HL-60/S4 treated with retinoic acid at 250 ng/mL for 4 days and 3 days (cell line): ENCODE results near the gene GPSM3.
"Not testable (repeated sequence)": the region's sequence is repeated elsewhere in the genome, so short reads cannot be mapped to it uniquely, and the experiment has no call there.

ENCODE experiments used
- in situ Hi-C: fragments of 300-500 bp; cut with MboI; formaldehyde crosslinking; loops from 2 replicates; pipeline ENCODE4 v1.7.0; 2022; ENCODE audit warnings: low sequenced_read_pairs

The GPSM3 gene, protein sequence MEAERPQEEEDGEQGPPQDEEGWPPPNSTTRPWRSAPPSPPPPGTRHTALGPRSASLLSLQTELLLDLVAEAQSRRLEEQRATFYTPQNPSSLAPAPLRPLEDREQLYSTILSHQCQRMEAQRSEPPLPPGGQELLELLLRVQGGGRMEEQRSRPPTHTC

DNA sequence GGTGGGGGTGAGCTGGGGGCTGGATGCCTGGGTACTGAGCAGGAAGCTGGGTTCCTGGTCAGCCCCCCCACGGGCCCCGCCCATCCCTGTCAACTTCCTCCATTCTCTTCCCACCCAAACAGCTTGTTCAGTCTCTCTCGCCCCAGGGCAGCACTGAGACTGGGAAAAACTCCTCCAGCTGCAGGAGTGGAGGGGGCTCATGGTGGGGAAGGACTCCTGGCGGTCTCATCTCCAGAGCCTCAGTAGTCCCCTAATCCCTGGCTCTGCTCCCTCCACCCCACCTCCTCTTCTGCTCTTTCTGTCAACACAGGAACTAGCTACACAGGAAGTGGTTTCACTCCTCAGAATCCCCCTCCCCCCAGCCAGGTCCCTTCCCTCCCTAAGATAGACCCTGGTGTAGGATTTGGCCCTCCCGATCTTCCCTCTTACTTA, at the start of gene GPSM3:
TSS of gene GPSM3 (minus strand) at position 36 of the 432 bp plus-strand sequence. CDS start 130 bp downstream, outside the sequence.
- in situ Hi-C loops: no loop called here

DNA sequence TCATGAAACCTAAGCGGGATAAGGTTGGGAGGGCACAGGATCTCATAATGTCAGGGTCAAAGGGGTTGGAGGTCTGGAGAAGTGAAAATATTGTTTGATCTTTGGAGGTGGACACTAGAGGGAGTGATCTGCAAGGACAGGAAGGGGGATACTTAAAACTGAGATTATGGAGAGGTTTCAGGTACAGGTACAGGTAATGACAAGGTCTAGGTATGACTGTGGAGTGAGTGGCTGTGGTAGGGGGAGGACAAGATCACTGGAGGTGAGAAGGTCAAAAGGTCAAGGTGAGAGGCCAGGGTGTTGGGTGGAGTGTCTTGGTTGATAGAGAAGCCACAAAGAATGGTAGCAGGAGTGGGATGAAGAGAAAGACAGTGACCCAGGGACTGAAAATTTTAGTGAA, 48.2 kb upstream of the GPSM3 start:
- in situ Hi-C loops: no loop called here

DNA sequence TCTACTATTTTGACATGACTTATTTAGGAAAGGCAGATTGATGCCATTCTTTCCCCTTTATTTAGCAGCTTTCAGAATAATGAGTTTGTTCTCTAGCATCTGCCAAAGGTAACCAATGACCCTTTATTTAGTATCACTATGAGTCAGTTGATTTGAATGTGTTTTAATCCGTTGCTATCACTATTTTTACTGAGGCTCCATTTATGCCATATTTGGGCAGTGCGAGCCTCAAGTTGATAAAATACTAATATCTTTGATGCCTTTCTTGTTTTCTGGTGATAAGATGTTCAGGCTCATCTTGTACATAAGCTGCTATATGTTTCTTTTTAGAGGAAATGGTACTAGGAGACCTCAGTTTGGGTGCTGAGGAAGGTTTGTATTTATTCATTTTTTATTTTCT, 47.0 kb upstream of the GPSM3 start:
- in situ Hi-C loops: no loop called here

DNA sequence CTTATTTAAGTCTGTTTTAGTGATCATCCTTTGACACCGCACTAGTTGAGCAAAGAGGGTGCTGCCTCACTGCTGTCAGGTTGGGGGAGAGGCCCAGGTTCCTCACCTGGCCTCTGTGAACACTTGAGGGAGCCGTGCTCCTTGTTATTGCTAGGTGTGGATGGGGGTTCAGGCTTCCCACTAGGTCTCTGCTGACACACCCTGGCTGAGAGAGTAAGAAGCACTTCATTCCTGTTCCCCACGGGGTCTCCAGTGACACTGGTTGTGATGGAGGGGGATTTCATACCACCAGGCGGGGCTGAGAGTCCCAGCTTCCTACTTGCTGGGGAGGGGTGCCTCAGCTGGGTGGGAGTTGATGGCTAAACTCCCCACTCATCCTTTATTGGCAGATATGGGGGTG, 42.5 kb upstream of the GPSM3 start:
- in situ Hi-C loops: no loop called here

DNA sequence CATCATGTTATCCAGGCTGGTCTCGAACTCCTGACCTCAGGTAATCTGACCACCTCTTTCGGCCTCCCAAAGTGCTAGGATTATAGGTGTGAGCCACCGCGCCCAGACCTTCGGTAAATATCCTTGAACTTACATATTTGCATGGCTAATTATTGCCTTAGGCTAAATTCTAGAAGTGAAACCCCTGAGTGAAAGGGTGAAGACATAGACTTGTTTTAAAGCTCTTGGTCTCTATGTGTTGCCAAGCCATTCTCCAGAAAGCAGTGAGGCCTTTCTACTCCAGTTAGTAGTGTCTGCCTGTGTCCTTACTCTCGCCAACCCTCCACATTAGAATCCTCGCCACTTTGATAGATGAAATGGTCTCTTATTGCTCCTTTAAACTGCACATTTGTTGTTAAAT, 34.0 kb upstream of the GPSM3 start:
- in situ Hi-C loops: no loop called here

DNA sequence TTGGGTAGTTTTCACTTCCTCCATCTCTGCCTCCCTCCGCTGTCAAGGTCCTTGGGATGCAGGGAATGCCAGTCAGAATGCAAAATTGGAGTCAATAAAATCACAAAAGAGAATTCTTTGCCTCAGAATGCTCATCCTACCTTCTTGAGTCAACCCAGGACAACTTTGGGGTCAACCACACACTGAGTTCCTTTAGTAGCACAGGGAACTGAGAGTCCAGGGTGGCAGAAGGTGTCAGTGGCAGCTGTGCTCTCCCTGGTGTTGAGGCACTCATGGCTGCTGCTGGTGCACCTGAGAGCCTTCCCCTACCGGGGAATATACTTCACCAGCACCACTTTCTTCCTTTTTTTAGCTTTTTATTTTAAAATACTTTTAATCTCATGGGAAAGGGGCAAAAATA, 32.3 kb upstream of the GPSM3 start:
- in situ Hi-C loops: no loop called here

DNA sequence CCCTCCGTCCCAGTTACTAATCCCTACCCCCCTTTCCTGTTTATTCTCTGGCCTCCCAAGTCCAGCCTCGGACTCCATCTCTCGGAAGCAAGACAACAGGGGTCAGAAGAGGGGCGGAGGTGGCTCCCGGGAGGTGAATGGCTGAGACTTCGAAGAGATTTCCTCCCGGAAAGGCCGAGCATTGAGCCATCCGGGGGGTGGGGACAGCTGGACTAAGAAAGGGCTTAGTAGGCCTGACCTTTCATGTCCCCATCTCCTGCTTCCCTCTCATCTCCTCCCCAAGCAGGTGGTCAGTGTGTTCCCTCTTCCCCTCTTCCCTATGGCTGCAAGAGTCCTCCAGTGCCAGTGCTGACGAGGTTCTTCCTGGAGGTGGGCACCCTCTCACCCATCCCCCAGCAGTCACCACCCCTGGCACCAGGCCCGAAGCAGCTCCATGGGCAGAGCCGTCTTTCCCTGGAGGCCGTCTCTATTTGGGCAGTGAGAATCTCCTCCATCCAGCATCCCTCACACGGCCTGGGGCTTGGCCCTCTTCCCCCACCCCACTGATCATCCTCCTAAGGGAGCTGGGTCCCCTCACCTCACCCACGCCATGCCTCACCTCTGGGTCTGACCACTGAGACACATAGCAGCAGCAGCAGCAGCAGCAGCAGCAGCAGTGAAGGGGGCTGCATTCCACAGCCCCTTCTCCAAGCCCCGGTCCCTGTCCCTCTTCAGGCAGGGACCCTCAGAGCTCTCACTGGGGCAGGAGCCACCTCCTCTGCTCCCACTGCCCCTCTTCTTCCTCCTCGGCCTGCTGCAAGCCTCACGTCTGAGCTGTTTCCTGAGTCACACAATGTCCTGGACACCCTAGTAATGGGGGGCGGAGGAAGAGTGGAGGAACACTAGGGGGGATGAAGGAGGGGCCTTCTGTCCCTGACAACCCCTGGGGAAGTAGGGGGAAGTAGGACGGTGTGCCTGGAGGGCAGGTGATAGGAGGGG, 31.1 kb upstream of the GPSM3 start, which contains the start of gene NOTCH4:
TSS of gene NOTCH4 (minus strand) at position 810 of the 978 bp plus-strand sequence. CDS start at position 671, 139 bp downstream.
- in situ Hi-C loops: no loop called here

DNA sequence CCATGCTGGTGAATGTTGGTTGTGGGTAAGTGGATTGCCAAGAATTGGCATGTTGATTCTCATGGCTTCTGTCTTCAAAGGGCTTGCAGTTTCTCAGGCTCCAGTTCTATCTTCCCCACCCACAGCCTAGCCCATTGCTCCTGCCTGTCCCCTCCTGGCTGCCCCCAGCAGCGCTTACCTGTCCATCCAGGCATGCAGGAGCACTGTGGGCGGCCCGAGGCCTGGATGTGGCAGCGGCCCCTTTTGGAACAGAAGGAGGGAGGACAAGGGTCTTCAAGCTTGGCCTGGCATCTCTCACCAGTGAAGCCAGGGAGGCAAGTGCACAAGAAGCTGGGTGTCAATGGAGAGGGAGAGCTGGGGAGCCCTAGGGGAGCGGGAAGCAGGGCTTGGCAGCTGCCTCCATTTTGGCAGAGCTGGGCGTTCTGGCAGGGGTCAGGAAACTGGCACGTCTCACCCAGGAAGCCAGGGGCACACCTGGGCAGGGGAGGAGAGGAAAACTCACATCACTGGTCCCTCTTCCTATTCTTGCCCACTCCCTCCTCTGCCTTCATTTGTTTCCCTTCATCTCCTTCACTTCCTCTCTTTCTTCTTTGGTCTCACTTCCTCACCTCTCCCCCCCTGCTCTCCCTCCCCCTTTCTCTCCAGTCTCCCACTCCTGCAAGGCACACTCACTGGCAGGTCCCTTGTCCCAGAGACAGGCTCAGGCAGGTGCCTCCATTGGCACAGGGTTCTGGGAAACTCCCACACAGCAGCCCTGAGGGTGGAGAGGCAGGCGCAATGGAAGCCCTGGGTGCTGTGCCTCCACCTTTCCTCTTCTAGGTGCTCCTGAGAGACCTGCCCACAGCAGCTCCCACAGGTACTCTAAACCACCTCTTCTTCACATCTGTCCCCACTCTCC, 30.1 kb upstream of the GPSM3 start:
- in situ Hi-C loops: no loop called here

DNA sequence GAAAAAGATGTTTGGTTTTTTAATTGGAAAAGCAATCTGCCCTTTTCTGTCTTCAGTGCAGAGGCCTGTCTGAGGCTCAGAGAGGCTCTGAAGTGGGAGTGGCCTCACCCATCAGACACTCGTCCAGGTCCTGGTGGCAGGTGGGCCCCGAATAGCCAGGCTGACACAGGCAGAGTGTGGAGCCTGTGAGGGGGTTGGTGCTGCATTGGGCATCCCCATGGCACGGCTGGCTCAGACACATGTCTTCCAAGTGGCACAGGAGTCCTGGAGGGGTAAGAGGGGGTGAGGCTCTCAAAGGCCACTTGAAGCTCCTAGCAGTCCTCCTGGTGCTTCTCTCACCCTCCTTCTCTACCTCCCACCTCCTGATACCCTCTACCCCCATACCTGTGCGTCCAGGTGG, 27.6 kb upstream of the GPSM3 start:
- in situ Hi-C loops: no loop called here

DNA sequence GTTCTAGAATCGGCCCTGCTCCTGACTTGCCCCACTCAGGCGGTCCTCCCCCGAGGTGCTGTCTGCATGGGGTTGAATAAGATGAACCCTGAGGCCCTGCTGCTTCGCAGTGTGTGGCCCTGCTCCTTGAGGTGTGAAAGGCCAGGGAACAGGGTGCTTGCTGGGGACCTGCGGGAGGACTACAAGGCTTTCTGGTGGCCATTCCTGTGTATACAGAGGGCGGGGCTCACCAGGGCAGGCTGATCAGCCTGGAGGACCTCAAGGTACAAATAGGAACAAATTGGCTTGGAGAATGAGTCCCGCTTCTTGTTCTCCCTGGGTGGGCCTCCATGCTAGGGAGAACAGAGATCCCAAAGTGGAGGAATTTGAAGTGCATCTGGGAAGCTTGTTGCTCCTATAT, 25.7 kb upstream of the GPSM3 start:
- in situ Hi-C loops: no loop called here

DNA sequence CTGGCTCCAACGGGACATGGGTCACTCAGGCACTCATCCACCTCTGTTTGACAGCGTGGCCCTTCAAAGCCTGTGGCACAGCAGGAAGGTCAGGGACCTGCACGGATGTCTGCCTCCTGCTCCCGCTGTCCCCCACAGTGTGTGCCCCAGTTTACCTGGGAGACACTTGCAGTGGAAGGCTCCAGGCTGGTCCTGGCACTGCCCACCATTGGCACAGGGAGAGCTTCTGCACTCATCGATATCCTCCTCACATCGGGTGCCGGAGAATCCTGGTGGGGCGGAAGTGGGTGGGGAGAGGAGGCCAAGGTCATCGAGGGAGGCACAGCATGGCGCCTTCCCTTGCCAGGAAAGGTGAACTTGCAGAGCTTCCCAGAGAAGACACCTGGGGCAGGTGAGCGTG, 24.6 kb upstream of the GPSM3 start:
- in situ Hi-C loops: no loop called here

DNA sequence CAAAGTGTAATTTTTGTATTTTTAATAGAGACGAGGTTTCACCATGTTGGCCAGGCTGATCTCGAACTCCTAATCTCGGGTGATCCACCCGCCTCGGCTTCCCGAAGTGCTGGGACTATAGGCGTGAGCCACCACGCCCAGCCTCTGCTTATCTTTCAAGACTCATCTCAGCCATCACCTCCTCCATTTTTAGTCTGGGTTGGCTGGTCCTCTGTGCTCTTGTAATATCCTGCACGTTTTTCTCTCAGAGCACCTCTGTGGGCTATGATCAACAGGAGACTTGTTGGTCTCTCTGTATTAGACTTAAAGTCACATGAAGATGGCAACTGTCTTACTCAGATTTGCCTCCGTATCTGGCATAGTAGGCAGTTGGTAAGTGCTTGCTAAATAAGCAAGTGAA, 23.8 kb upstream of the GPSM3 start:
- in situ Hi-C loops: no loop called here

DNA sequence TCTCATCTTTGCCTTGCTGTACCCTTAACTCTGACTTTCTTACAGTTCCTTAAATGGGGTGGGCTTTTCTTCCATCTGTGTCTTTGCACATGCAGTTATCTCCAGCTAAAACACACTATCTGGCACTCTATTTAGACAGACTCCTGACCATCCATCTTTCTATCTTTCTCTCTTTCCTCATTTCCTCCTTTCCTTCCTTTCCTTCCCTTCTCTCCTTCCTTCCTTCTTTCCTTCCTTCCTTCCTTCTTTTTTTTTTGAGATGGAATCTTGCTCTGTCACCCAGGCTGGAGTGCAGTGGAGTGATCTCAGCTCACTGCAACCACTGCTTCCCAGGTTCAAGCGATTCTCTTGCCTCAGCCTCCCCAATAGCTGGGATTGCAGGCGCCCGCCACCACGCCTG, 23.2 kb upstream of the GPSM3 start:
- in situ Hi-C loops: no loop called here

DNA sequence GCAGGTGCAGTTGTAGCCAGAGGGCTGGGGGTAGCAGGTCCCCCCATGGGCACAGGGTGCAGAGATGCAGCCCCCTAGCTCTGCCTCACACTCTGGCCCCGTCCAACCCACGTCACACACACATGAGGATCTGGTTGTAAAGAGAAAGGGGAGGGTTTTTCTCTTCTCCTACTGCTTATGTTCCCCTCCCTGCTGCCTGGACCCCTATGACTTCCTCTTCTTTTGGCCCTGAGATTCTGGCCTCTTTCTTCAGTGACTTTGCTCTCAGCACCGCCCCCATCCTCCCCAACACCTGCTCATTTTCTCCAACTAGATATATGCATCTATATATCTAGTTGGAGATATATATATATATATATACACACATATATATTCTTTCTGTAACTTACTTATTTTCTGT, 21.7 kb upstream of the GPSM3 start:
- in situ Hi-C loops: no loop called here

DNA sequence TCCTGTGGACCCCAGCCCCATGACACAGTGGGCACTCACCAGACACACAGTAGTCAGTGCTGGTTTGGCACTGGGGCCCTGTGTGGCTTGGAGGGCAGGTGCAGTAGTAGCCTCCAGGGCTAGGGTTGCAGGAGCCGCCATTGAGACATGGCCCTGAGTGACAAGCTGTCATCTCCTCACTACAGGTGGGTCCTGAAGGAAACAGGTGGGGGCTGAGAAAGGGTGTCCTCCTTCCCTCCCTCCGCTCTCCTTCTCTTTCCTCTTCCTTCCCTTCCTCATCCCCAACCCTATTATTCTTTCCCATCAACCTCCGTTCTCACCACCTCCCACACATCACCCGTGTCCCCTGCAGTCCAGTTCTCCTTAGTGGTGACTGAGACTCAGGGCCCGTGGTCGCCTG, 21.2 kb upstream of the GPSM3 start:
- in situ Hi-C loops: no loop called here

DNA sequence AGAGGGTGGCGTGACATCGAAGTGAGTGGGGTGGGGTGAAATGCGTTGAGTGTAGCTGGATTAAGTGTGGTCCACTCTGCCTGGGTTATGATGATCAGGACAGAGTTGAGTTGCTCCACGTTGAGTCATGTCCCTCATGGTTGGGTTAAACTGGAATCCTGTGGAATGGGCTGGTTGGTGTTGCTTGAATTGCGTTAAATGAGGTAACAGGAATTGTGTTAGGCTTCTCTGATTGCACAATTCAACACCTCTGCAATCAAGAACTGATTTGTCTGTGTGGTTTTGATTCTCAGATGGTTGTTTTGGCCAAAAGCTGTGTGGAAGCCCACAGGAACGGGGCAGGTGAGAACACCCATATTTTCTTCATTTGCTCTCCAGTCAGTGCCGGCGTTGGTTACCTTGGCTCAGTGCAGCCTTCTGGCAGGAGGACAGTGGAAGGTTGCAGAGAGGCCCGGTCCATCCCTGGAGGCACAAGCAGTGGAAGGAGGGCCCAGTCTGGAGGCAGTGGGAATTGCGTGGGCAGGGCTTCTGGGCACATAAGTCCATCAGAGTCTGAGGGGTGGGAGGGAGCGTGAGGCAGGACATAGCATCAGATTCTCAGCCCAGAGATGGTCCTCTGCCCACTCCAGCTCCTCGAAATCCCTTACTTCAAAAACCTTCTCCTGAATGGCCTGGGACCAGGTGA, 19.8 kb upstream of the GPSM3 start:
- in situ Hi-C loops: no loop called here

DNA sequence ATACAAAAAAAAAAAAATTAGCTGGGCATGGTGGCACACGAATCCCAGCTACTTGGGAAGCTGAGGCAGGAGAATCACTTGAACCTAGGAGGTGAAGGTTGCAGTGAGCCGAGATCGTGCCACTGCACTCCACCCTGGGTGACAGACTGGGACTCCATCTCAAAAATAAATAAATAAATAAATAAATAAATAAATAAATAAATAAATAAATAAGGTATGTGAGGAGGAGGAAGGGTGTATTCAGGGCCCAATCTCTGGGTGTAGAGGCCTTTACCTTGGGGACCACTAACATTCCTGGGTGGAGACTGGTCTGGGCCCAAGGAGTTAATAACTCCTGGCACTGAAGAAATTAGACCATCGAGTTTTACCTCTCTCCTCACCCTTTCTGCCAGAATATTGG, 19.0 kb upstream of the GPSM3 start:
- in situ Hi-C loops: not testable (repeated sequence)

DNA sequence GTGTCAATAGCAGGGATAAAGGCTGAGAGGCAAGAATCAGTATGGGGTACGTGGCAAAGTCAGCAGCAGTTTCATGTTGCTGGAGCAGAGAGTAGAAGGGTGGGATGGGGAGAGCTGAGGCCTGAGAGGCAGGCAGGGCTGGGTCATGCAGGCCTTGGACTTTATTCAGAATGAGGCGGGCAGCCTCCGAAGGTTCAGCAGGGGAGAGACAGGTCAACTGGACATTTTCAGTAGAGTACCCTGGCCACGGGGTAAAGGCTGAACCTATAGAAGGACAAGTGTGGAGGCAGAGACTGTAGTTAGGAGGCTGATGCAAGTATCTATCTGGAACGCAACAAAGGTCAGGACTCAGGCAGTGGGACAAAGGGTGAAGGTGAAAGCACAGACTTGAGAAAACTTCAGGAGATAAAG, 17.8 kb upstream of the GPSM3 start:
- in situ Hi-C loops: no loop called here

DNA sequence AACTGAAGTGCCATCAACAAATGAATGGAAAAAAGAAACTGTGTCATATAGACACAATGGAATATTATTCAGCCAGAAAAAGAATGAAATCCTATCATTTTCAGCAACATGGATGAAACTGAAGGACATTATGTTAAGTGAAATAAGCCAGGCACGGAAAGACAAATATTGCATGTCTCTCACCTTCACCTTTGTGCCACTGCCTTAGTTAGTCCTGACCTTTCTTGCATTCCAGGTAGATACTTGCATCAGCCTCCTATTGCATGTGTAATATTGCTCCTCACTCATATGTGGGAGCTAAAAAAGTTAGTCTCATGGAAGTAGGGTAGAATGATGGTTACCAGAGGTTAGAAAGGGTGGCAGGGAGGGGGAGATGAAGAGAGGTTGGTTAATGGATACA, 16.6 kb upstream of the GPSM3 start:
- in situ Hi-C loops: no loop called here

DNA sequence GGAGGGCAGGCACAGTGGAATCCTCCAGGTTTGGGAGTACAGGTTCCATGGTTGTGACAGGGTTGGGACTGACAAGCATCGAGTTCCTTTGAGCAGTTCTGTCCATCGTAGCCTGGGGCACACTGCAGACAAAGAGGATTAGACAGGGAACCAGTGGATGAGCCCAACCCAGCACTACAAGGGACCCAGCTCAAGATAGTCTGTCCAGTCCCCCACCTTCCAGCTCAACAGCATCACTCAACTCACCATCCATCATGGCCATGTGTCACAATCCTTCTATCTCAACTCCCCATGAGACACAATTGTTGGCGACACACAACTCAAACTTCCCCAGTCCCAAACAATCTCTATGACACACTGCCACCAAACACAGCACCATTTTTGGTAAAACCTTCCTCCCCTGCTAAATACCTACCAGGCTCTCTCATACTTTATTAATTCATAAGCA, 11.8 kb upstream of the GPSM3 start:
- in situ Hi-C loops: no loop called here
